Right lobe of liver (tissue), 4 donors: ENCODE measurements around the gene SLC2A5.

Experiments used
- CTCF ChIP-seq, 4 donors: fragments of 200-600 bp in 3 of 4; fragments of 450-650 bp in 1 of 4; IDR thresholded peaks; one replicate each; pipeline versions ENCODE4 v1.5.1 to v1.8.0; 2016 to 2022; ENCODE audit warnings: antibody characterized with exemption in 4 of 4, mild to moderate bottlenecking in 2 of 4
- POLR2A ChIP-seq: fragments of 450-650 bp; IDR thresholded peaks from one replicate; pipeline ENCODE4 v1.6.1; 2017; ENCODE audit warnings: antibody characterized with exemption, mild to moderate bottlenecking
- donor health status: DM: no; HTN: no; CAD: no.
- donor health status: DM: no; HTN: no; CAD: no.
- donor health status: DM: no; HTN: yes; CAD: no.

- TF ChIP-seq CTCF (IDR thresholded peaks at IDR 0.05) (no peak), POLR2A (no peak)
Observed at GRCh38 chr1:9010781-9011323, 58.6 kb downstream of the SLC2A5 start.
